Stimulated activated CD4-positive, alpha-beta T cell treated with anti-CD3 and anti-CD28 coated beads, Interleukin-15, amount 100 ng/mL, for 48 hours (primary cell): ENCODE results near the gene COL6A3.
"Not testable (repeated sequence)": the region's sequence is repeated elsewhere in the genome, so short reads cannot be mapped to it uniquely, and the experiment has no call there.

Experiments
- DNase-seq, 2 donors: peaks; one replicate each; pipeline ENCODE4 v3.0.0-alpha.2; 2020; ENCODE audit warnings: low read depth in 2 of 2

Gene COL6A3

DNA sequence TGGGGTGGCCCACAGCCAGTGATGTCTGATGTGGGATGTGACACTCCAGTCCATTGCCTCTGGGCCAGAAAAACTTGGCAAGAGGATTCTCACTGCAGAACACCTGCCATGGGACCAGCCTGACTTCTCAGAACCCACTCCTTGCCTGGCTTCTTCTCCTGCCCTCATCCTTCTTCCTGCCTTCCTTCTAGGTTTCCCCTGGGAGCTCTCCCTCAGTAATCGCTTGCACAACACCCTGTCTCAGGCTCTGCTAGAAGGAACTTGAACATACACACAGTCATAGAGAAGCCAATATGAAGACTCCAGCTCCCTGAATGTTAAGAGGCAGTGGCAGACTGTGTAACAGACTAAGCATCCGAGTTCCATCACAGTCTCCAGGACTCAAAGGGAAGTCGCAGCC is 4.3 kb upstream of the COL6A3 start:
- DNase-seq, result no peak

DNA sequence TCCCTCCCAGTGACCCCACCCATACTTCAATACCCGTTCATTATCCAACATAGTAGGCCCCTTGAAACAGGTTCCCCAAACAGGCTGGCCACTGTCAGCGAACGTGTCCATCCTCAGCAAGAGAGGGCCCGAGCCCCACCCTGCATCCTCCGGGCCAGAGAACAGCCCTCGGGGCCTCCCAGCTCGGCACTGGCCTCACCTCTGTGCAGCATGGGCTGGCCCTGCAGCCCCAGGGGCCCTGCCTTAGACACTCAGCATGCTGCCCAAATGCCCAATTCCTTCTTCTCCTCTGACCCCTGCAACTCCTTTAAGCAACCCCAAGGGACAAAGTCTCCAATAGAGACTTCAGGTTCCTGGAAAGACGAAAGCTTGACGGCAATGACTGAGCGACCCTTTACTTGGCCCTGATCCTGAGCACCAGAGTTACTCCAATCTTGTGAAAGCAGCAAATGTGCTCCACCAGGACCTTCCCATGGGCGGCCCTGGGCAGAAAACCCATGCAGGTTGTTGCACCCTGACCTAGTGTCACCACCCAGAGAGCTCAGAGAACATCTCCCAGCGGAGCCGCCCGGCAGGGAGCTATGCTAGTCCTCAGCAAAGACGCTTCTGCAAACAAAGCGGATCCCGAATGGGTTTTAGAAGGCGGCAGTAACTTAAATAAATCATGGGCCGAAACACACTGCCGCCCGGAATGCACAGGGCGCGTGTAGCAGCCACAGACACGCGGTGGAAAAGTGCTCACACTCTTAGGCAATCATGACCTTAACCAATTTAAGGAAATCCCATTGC is 782 bp downstream of the COL6A3 start:
- no peak for DNase-seq

DNA sequence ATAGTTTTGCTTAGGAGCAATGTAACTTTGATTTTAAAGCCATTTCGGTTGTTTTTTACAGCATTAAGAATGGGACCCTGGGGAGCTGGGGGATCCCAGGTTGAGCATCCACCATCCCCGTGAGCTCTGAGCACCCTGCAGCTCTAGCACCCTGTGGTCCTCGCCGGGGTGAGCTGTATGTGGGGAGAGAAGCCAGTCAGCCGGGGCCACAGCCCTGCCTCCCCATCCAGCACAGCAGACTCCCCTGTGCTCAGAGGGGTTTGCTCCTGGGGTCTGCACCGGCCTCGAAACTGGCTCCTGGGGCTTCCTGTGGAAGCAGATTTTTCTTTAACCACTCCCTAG is 1.3 kb downstream of the COL6A3 start:
- DNase-seq, result no peak

DNA sequence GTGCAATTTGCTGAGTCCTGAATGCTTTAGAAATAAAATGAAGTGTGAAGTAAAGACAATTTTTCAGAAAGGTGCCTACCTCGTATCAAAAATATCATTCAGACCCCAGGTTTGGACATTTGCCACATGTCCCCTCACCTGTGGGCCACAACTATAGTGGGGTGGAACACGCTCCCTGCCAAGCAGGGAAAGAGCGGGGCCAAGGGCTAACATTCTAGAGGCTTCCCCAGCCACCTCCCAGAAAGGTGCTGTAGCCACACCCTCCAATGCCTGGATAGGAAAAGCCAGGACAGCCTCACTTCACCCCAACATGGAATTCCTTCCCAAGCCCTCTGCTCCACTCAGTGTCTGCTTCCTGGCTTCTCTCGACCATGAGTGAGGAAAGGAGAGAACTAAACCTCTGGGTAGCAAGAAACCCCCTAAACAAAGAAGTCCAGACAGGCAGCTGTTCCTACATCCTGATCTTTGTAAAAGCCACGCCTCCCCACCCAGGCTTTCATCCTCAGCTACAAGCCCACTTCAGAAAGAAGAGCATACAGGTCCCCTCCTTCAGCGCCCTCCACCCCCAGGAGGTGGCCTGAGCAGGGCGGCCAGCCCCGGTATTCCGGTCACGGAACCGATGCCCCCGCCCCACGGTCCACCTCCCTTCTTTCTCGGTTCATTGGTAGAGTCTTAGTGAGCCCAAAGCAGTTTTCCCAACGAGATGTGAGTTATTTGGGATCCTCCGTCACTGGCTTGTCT is 2.1 kb downstream of the COL6A3 start:
- DNase-seq, result no peak

DNA sequence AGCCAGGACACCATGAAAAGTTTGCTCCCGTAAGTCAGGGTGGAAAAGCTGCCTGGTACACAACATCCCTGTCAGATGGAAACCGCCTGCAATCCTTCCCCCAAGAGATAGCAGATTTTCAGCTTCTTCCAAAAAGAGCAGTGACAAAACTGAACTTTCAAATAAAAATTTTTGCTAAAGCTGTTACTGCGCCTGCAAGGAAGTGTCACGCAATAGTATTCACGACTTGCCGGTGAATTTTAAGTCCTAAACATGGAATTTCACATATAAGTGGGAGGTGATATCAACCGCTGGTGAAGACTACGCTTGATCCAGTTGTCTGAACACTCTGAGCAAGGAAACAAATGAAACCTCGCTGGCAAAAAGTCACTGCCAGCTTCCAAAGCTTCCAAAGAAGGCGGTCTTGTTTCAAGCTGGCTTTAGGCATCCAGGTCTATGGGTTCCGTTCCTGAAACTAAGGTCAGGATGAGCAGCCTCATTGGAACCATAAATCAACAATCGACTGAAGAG is 2.8 kb downstream of the COL6A3 start:
- DNase-seq, result no peak

DNA sequence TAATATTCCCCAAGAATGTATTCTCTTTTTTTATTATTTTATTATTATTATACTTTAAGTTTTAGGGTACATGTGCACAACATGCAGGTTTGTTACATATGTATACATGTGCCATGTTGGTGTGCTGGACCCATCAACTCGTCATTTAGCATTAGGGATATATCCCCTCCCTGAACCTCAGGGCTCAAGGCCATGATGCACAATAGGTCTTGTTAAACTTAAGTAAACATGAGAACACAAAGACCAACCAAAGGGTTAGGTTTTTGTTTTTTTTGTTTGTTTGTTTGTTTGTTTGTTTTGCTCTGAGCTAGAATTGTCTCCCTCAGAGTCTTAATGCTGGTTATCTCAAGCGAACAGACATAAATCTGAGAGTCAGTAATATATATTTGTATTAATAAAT is 4.7 kb downstream of the COL6A3 start:
- not testable (repeated sequence) for DNase-seq

DNA sequence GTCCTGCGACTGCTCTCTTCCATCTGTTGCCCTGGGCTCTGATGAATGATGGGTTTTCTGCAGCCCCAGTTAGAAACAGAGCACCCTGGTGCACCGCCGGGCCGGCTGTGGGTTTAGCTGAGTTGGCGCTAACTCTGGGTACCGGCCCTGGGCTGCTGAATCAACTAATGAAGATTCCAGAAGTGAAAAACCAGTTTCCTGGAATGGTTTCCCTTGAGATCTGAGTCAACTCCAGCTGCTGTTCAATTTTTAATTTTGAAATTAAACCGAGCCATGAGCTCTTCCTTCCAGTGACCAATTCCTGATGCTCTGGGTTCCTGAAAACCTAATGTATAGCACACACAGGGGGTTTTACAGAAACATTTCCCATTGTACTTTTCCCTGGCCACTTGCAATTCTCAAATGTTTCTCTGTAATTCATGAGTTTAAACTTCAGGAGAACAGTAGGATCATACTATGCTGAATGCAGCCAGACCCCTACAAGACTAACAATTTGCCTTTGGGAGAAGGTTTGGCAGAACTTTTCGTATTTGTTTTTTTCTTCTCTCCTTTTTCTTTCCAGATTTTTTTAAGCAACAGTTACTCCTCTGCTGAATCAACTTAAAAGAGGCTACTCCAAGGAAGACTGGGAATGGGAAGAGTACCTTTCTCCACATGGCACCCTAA is 5.5 kb downstream of the COL6A3 start:
- DNase-seq, result no peak

DNA sequence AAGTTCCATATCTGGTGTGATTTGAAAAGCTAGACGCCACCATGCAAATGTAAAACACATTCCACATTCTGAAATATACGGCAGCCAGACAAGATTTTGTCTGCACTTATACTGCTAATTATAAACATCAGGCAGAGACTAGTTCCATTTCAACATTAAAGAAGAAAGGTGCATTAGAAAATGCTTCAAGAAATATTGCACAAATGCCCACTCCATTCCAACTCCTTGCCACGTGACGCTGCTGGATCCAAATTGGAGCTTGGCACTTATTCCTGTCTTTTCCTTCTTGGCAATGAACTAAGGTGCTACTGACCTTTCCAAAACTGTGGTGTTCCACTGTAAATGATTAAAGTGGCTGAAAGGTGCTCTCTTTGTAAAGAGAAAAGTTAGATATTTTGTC is 6.3 kb downstream of the COL6A3 start:
- DNase-seq, result no peak

DNA sequence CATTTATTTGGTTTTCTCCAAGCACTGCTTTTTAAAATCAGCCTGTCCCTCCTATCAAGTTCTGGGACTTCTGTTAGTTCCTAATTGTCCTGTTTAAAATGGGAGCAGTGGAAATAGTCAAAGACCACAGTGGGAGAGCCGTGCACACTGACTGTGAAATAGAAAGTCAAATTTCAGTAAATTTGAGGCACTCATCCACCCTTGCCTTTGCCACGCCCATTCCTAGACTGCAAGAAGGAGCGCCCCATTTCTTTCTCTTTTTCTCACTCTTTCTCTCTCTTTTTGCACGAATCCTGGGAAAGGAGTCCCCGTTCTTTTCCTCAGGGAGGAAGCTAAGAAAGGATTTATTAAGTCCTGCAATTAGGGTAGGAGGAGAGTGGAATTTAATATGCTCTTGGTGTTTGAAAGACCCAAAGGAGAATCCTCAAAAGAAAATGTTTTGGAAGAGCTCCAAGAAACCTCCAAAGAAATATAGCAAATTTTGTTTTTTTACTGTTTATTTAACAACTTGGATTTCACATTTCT is 7.5 kb downstream of the COL6A3 start:
- DNase-seq, result no peak

DNA sequence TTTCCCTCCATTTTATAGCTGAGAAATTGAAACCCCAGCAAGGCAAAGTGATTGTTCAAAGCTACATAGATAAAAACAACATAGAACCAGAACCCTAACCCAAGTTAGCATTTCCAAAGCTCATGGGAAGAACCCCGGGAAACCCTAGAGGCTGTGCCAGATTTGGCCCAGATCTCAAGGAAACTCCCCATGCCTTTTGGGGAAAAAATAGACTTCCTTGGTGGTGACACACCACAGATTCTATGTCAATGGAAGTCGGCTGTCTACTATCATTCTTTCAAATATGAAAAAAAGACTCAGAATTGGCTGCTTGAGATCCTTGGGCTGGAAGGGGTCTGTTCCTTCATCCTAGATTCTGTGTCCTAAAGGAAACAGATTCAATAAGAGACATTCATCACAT is 8.4 kb downstream of the COL6A3 start:
- DNase-seq, result no peak

DNA sequence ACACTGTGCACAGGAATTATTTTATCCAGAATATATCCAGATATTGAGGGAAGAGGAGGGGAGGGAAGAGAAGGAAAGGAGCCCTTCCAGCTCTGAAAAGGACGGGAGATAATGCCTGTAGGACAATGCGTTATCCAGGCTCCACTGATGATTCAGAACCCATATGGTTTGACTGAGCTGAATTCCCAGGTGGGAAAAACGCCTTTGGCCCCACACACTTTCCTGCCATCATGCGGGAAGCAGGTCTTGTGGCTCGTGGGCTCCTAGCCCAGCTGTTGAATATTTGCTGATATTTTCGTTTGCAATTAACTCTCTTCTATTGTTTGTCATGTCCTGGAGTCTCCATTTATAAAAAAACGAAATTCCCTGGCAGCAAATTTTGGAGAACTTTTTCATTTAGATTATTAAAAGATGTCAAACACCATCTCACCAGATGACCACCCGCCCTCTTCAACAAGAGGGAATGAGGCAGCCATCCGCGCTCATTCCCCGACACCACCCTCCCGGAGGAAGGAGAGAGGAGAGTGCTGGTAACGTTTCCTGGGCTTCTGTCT is 8.9 kb downstream of the COL6A3 start:
- no peak for DNase-seq

DNA sequence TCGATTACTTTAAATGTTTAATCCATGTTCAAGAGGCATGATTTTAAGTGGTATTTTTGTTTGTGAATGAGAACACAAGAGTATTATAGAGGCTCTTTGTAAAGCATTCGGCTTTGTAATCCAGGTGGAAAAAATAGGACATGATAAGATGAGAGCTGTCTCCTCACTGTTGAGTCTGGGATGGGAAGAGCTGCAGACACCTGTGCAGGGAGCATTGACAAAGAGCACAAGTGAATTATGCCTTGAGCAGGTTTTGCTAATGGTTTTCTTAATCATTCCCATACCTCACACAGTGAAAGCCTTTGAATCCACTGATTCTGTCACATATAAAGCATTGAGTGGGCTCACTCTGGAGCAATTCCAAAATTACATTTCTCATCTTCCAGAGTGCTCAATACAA is 9.6 kb downstream of the COL6A3 start:
- DNase-seq, result no peak

DNA sequence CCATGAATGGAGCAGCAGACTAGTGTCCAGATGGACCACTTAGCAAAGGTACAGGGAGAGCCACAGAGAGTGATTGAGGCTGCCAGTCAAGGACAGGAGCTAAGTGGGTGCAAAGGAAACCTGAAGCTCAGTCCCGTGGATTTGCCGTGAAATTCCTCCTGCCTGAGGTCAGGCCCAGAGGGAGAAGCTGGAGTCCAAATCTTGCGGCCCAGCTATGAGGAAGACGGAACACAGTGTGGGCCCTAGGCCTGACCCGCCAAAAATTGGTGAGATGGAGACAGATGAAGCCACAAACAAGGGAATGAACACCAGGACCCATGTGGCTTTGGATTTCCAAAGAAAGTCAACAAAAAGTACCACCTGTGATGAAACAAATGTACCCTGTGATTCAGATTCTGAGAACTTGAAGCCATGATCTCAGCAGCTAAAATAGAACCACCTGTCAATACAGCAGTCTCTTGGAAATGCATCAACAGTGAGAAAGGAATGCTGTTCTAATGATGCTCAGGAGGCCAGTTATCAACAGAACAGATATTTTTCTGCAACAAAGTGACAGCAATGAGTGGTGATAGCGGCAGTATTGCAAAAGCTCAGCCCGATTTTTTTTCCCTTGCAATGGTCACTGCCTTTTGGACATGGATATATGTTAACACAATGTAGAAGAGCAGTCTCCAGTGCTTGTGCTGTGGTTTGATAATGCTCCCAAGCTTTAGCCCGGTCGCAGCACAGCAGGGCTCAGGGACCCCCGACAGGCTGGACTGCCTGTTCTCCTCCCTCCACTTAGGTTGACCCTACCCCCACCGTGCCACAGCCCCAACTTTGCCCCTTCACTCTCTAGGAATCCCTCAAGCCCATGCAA is 10.7 kb downstream of the COL6A3 start:
- DNase-seq, result no peak

DNA sequence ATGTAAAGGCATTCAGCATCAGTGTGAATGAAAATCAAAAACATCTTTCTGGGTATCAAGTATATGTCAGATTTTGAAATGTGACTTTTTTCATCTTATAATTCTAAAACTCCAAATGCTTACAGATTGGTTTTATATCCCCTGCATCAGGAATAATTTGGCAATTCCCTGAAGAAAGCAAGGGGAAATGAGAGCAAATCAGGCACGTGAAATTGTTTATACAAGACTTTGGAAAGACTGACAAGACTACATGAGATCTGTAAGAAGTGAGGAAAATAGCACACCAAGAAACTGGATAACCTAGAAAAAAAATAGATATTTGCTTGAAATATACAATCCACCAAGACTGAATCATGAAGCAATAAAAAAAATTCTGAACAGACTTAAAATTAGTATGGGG is 13.8 kb downstream of the COL6A3 start:
- no peak for DNase-seq

DNA sequence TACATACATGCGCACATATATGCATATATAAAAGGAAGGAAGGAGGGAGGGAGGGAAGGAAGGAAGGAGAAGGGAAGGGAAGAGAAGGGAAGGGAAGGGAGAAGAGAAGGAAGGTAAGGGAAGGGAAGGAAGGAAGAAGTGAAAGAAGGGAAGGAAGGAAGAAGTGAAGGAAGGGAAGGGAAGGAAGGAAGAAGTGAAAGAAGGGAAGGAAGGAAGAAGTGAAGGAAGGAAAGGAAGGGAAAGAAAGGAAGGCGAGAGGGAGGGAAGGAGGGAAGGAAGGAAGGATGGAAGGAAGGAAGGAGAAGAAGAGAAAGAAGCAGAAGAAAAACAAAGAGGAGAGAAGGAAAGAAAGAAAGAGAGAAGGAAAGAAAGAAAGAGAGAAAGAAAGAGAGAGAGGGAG is 16.9 kb downstream of the COL6A3 start:
- DNase-seq, result no peak

DNA sequence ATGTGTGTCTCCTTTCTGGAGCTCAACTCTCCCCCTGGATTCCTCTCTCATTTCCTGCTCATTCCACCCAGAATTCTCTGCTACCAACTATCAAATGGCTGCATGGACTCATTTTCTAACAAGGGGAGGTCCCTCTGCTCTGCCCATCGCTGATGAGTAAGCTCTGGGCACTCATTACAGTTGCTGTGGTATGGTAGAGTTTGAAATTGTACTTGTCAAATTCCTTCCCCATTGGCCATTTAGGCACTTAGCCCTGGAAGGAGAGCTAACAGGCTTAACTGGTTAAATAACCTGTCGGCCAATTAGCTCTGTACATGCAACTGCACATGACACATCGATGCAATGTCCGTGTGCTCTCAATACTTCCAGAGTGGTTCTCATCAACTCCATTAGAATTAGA is 20.4 kb downstream of the COL6A3 start:
- no peak for DNase-seq

DNA sequence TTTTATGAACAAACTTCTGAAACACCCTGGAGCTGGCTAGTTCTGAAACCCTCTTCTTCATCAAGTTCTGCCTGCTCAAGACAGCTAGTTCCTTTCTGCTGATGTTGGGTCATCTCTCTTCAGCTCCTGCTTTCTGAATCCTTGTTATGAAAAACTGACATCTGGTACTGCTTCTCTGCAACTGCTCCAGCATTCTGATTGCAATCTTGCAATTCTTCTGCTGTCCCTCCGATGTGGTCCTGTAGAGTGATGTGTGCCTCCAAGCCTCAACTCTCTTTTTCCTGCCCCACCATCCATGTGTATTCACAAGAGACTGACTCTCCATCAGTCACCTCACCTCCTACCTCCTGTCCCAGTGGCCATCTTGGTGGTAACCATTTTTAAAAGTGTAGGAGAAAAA is 21.8 kb downstream of the COL6A3 start:
- no peak for DNase-seq

DNA sequence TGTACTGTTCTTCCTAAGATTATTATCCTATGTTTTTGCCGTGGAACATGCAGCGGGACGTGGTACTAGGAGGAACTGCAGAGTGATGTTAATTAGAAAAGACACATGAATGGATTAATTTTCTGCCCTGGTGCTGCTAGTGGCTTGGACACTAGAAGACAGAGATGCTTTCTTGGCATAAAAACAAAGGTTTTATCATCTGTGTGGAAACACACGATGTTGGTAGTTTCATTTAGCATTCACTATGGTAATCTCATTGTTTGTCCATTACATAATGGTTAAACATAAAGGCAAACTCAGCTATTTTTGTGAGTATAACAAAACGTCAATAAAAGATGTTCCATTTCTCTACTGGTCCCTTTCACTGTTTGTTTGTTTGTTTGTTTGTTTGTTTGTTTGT is 22.8 kb downstream of the COL6A3 start:
- DNase-seq, result no peak

DNA sequence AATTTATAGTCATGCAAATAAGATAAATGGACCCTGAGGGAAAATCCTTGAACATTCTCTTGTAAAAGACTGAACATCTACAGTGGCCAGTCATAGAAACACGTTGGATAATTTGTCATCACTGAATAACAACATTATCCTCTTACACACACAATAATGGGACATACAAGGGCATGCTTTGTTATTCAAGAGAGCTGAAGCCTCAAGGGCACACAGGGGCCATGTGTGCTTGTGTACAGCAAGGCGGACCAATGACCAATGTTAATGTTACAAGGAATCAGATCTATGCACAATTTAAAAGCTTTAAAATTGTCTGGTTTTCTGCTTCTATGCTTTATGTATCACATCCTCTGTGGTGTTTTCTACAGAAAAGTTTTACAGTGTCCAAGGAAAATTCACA is 23.7 kb downstream of the COL6A3 start:
- DNase-seq, result no peak

DNA sequence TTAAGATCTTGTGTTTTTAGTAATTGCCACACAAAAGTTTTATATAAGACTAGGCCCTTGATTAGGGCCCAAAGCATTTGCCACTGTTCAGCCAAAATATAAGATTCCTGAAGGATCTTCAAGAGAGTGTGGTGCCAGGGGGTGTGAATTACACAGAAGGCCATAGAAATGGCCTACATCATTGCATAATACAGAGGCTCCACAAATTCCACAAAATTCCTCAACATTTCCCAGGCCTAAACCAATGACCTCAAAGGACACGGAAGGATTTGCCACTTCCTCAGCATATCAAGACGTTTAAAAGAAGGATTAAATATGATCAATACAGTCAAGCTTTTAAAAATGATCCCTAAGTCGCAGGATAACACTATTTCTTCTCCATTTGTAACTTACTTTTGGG is 24.1 kb downstream of the COL6A3 start:
- DNase-seq, result no peak

DNA sequence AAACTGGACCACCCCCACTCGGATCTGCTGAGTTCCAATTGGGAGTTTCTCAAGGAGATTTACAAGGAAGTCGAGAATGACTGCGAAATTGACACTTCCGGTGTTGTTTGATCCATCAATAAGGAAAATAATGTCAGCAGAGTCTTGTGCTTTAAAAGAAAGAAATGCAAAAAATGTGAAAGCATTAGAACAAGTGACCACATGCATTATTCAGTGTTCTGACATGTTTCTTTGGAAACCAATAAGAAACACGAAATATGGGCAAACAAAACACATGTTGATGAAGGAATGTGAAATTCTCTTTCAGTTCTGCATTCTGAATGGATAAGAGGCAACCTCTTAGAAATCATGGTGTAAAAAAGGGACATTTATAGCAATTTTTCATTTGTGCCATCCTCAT is 25.9 kb downstream of the COL6A3 start:
- DNase-seq, result no peak

DNA sequence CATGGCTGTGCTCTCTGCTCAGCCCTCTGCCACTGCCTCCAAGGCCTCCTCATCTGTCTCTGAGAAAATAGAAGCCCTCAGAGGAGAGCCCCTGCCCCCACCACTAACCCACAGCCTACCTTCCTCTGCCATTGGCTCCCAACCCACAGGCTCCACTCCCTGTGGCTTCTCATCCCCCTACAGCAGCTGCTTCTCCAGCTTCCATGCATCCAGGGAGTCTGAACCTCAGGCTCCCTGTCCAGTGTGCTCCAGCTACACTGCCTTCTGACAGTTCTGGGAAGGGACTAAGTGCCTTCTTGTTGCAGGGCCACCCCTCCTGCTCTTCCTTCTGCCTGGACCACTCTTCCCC is 29.3 kb downstream of the COL6A3 start:
- DNase-seq, result no peak
